HG02943 (cell line): Measurements from ENCODE around the gene UNC93B1.
A peak's percentile ranks its signal among the peaks of the same experiment; 100 is the strongest.

Experiments used
- ATAC-seq: cut with Tn5 transposase; IDR thresholded peaks from one replicate; pipeline ENCODE4 v1.9.1; 2021; ENCODE audit warnings: mild to moderate bottlenecking, low read depth, moderate library complexity; ENCODE audit not compliant: unreplicated experiment

Gene UNC93B1

GRCh38 chr11:68040101-68040956 lies 36.4 kb upstream of the UNC93B1 start:
- no peak for ATAC-seq

- ATAC-seq = no peak
These were observed 35.7 kb upstream of the UNC93B1 start for GRCh38 chr11:68039526-68040086.

- no peak for ATAC-seq
These were observed 35.0 kb upstream of the UNC93B1 start, which contains the start of gene TCIRG1 for GRCh38 chr11:68038718-68039525. Gene TCIRG1 (plus strand): TSS chr11:68039025. CDS start chr11:68041272, 2,247 bp downstream.

- no peak for ATAC-seq
These were observed 34.4 kb upstream of the UNC93B1 start for GRCh38 chr11:68038226-68038717.

- no peak for ATAC-seq
These were observed 33.7 kb upstream of the UNC93B1 start for GRCh38 chr11:68037411-68038225.

- ATAC-seq = no peak
These were observed 32.9 kb upstream of the UNC93B1 start for GRCh38 chr11:68036717-68037239.

- no peak for ATAC-seq
These were observed 32.3 kb upstream of the UNC93B1 start for GRCh38 chr11:68036141-68036716.

- no peak for ATAC-seq
These were observed 31.5 kb upstream of the UNC93B1 start for GRCh38 chr11:68035266-68035876.

GRCh38 chr11:68033708-68034045 lies 29.8 kb upstream of the UNC93B1 start:
- ATAC-seq = no peak

GRCh38 chr11:68032997-68033707 lies 29.3 kb upstream of the UNC93B1 start:
- ATAC-seq = no peak

- no peak for ATAC-seq
These were observed 28.1 kb upstream of the UNC93B1 start for GRCh38 chr11:68032003-68032402.

- no peak for ATAC-seq
These were observed 27.2 kb upstream of the UNC93B1 start for GRCh38 chr11:68031144-68031464.

- peak; percentile 87 for ATAC-seq
These were observed 26.6 kb upstream of the UNC93B1 start, which contains the start of gene NDUFS8 for GRCh38 chr11:68030318-68031143. Gene NDUFS8 (plus strand): TSS chr11:68030681. CDS start chr11:68032152, 1,471 bp downstream.

GRCh38 chr11:68028802-68029545 lies 25.1 kb upstream of the UNC93B1 start:
- ATAC-seq = no peak

GRCh38 chr11:68027667-68028066 lies 23.8 kb upstream of the UNC93B1 start:
- no peak for ATAC-seq

- no peak for ATAC-seq
These were observed 22.7 kb upstream of the UNC93B1 start for GRCh38 chr11:68026391-68027105.
